ENCODE data around the gene PLA2G6. TPM values are rescaled to one million over a fixed set of nuclear protein-coding genes. Genes with fewer than 3 reads are reported as not detected.
"Not testable (repeated sequence)": the region's sequence is repeated elsewhere in the genome, so short reads cannot be mapped to it uniquely, and the experiment has no call there.

Gene PLA2G6
- total RNA-seq, 1 donor = 19.7 TPM

DNA sequence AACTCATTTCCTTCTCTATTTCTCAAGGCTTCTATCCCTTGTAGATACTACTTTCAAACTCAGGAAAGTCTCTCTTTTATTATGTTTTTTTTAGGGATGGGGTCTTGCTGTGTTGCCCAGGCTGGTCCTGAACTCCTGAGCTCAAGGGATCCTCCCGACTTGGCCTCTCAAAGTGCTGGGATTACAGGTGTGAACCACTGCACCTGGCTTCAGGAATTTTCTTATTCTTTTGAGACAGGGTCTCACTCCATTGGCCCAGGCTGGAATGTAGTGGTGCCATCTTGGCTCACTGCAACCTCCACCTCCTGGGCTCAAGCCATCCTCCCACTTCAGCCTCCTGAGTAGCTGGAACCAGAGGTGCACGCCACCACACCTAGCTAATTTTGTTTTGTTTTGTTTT, 102.4 kb downstream of the PLA2G6 start:
- Histone ChIP-seq H3K27me3 (ENCODE audit: insufficient read depth, low read length) (peaks cover 27% of the 10 kb centered on the region), H3K4me1 (ENCODE audit: insufficient read depth, low read length) (peaks cover 11% of the 10 kb centered on the region)
- not testable (repeated sequence) for H3K9me3 ChIP-seq (ENCODE audit: low read depth, low read length); H3K4me3 ChIP-seq (ENCODE audit: low read length)

DNA sequence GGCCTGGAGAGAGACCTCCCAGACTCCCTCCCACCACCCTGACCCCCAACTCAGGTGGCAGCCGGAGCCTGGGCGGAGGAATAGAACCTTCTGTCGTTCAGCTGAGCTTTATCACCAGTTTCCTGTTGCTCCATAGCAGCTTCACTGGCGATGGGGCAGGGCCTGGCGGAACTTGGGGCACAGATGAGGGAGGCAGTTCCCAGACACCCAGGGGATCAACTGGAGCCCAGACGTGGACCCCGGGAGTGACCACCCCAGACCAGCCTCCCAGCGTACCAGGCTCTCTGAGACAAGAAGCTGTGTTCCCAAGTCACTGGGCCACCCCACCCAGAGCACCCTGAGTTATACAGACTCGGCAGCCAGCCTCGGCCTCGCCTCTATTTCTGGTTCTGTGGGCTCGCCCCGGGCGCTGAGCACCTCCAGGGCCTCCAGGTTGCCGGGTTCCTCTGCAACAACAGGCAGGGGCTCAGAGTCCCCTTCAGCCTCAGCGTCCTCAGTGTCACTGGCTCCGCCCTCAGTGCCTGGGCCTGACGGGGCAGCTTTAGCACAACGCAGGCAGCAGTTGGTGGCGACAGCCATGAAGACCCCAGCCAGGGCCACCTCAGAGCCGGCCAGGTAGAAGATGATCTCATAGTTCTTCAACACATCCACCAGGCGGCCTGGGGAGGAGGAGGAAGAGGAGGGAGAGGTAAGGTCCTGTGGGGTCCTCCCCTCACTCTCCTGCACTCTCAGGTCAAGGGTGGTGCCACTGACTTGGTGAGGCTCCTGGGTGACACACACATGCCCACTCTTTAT, 103.4 kb downstream of the PLA2G6 start:
- Histone ChIP-seq H3K4me3 (ENCODE audit: low read length) (no peak overlapping the region), H3K9me3 (ENCODE audit: low read depth, low read length) (no peaks in the 10 kb centered on the region), H3K4me1 (ENCODE audit: insufficient read depth, low read length) (peaks cover 11% of the 10 kb centered on the region), H3K27me3 (ENCODE audit: insufficient read depth, low read length) (peaks cover 26% of the 10 kb centered on the region)

DNA sequence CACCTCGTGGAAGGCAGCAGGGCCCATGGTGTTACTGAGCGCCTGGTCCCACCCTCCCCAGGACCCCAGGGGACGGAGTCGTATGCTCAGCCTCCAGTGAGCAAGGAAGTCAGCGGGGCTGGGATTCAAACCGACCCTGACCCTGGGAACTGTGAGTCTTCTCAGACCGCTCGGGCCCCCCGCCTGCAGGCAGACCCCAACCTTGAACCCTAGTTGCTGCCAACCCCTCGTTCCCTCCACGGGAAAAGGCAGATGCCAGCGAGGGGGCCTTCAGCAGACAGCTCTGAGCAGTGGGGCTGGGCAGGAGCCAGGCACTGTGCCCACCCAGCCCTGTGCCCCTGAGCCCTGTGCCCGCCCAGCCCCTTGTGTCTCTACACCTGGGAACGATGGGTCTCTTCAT, 104.0 kb downstream of the PLA2G6 start:
- H3K27me3 ChIP-seq (ENCODE audit: insufficient read depth, low read length) = peaks cover 21% of the 10 kb centered on the region
- no peak overlapping the region for H3K4me3 ChIP-seq (ENCODE audit: low read length)
- peaks cover 11% of the 10 kb centered on the region for H3K4me1 ChIP-seq (ENCODE audit: insufficient read depth, low read length)
- H3K9me3 ChIP-seq (ENCODE audit: low read depth, low read length) = no peaks in the 10 kb centered on the region

DNA sequence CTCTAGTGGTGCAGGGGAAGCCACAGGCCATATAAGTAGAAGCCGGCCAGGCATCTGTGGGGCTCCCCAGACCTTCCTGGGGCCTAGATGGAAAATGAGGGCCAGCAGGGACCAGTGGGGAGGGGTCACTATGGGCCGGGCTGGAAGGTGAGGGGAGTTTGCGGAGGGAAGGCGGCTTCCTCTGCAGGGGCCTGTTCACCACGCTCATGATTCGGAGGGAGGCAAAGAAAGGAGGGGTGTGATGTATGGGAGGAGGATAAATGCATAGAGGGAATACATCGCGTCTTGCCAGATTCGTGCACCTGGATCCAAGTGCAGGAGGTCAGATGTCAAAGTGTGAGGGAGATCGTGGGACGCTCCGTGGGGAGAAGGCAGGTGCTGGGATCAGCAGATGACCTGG, 104.5 kb downstream of the PLA2G6 start:
- H3K9me3 ChIP-seq (ENCODE audit: low read depth, low read length) = no peaks in the 10 kb centered on the region
- H3K4me3 ChIP-seq (ENCODE audit: low read length) = no peak overlapping the region
- peaks cover 8% of the 10 kb centered on the region for H3K4me1 ChIP-seq (ENCODE audit: insufficient read depth, low read length)
- H3K27me3 ChIP-seq (ENCODE audit: insufficient read depth, low read length) = peaks cover 17% of the 10 kb centered on the region

DNA sequence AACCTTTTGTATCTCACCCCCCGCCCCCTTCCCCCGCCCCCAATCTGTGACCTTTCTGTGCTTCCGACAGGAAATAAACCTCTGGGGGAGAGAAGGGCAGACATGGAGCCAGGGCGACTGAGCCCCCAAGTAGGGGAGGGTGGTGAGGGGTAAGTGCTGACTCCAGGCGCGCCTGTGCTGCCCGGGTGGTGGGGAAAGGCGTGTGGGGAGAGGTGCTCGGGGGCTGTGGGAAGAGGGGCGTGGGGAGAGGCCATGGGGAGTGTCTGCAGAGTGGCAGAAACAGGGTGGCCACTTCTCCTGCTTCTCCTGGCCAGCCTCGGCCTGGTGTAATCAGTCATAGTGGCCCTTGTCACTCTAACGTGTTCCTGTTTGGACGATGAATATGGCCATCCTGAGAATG, 105.7 kb downstream of the PLA2G6 start:
- peaks cover 8% of the 10 kb centered on the region for H3K27me3 ChIP-seq (ENCODE audit: insufficient read depth, low read length)
- no peaks in the 10 kb centered on the region for H3K4me1 ChIP-seq (ENCODE audit: insufficient read depth, low read length)
- H3K4me3 ChIP-seq (ENCODE audit: low read length) = no peak overlapping the region
- no peaks in the 10 kb centered on the region for H3K9me3 ChIP-seq (ENCODE audit: low read depth, low read length)

DNA sequence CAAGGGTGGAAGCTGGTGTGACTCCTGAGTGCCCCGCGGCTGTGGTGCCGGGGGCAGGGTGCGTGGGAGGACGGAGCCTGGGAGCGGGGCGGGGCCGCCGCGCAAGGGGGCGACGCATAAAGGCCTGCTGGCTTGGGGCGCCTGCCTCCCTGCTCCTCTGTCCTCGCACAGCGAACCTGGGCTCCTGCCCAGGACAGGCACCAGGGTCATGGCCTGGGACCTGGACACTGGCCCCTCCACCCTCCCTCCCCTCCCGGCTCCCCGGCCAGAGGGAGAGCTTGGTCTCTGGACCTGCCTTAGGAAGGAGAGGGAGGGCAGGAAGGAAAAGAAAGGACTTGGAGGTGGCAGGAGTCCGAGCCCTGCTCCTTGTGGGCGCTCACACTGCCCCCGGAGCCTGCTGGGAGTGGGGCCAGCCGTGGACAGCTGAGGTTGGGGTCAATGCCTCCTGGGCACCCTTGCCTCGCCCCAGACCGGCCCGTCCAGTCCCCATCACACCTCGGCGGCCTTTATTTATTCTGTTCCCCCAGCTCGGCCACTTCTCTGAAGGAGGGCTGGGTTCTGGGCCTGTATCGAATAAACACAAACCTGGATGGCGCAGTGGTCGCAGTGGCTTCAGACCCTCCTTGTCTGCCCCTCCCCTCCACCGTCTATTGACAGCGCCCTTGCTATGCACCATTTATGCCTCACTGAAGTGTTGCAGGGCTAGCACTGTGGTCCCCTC, 106.4 kb downstream of the PLA2G6 start:
- H3K4me3 ChIP-seq (ENCODE audit: low read length) = no peak overlapping the region

DNA sequence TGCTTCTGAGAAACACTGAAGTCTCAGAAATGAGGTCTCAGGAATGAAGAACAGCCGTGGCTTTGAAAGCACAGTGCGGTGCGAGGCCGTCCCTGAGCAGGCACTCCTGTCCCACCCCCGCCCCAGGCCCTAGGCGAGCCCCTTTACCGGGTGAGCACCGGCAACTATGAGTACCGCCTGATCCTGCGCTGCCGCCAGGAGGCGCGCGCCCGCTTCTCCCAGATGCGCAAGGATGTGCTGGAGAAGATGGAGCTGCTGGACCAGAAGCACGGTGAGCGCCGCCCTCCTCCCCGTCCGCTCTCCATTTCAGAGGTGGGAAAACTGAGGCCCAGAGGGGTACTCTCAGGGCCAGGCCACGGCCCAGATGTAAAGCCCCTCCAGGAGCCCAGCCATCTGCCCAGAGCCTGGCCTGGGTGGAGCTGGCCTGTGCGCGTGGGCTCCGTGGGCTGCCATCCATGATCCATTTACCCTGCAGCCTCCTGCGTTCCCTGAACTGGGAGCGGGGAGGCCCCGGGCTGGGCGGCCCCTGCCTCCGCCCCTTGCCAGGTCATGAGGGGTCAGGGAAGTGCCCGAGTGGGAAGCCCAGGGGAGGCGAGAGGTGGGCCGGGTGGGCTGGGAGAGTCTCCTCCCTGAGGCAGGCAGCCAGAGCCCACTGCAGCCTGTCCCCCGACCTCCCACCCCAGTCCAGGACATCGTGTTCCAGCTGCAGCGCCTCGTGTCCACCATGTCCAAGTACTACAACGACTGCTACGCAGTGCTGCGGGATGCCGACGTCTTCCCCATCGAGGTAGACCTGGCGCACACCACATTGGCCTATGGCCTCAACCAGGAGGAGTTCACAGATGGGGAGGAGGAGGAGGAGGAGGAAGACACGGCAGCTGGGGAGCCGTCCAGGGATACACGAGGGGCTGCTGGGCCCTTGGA, 107.2 kb downstream of the PLA2G6 start:
- no peaks in the 10 kb centered on the region for H3K27me3 ChIP-seq (ENCODE audit: insufficient read depth, low read length)
- no peak overlapping the region for H3K4me3 ChIP-seq (ENCODE audit: low read length)
- no peaks in the 10 kb centered on the region for H3K9me3 ChIP-seq (ENCODE audit: low read depth, low read length)
- H3K4me1 ChIP-seq (ENCODE audit: insufficient read depth, low read length) = no peaks in the 10 kb centered on the region

More for the DNA sequence above, 106.4 kb downstream of the PLA2G6 start:
- no peaks in the 10 kb centered on the region for H3K4me1 ChIP-seq (ENCODE audit: insufficient read depth, low read length)
- no peaks in the 10 kb centered on the region for H3K9me3 ChIP-seq (ENCODE audit: low read depth, low read length)
- peaks cover 2% of the 10 kb centered on the region for H3K27me3 ChIP-seq (ENCODE audit: insufficient read depth, low read length)

DNA sequence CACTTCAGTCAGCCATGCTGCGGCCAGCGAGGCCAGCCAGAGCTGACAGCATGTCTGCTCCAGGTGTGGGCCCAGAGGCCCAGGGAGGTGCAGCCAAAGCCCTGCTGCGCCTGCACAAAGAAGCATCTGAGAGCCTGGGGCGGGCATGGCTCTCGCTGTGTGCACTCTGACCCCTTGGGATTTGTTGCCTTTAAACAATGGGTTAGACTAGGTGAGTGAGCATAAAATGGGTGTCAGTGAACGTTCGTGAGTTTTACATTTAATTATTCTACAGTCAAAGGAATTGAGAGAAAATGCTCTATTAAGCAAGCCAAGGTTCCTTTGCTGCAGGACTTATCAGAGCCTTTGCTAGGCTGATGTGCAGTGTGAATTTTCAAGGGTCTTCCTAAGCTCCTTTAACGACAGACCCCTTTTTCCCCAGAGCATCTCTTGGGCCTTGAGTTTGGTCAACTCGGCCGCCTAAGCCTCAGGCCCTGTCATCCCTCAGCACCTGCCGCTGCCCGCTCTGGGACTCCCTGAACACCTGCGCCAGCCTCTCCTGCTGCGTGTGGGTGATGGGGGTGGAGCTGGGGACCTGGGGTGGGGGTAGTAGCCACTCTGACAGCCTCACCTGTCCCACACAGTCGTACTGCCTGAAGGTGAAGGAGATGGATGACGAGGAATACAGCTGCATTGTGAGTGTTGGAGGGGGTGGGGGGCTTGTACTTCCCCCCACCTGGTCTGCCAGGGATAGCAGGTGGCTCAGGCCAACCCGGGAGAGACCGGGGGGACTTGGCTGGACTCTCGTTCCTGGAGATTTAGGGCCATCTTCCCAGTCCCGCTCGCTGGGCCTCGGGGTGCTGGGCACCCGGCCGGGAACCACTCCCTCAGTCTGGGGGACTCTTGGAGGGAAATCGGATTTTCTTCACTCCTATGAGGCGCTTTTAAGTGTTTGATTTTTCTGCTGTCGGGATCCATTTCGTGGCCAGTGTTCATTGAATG, 108.2 kb downstream of the PLA2G6 start:
- no peak overlapping the region for H3K4me3 ChIP-seq (ENCODE audit: low read length)

DNA sequence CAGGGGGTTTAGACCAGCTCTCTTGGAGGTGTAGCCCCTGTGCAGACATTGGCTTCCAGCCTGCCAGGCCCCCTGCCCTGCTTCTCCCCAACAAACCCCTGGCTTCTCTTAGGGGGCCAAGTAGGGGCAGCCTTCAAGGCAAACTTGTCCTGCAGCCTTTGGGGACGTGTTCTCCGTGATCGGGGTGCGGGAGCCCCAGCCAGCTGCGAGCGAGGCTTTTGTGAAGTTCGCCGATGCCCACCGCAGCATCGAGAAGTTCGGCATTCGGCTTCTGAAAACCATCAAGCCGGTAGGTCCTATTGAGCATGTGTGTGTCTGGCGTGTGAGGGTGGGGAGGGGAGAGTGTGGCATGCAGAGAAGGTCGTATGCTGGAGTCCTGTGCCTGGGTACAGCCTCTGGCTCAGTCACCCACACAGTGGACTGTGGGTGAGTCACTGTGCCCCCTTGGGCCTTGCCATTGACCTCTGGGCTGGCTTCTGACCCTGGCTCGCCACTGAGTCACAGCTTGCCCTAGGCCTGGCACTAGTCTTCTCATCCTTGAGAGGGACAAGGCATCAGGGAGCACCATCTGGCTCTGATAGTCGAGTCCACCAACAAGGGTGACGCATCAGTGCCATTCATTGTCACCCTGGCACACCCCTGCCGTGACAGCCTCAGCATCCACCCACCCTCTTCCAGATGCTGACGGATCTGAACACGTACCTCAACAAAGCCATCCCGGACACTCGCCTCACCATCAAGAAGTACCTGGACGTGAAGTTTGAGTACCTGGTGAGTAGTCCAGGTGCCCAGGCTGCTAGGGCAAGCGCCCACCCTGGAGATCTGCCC, 109.1 kb downstream of the PLA2G6 start:
- no peaks in the 10 kb centered on the region for H3K4me1 ChIP-seq (ENCODE audit: insufficient read depth, low read length)
- no peaks in the 10 kb centered on the region for H3K9me3 ChIP-seq (ENCODE audit: low read depth, low read length)
- H3K4me3 ChIP-seq (ENCODE audit: low read length) = no peak overlapping the region
- H3K27me3 ChIP-seq (ENCODE audit: insufficient read depth, low read length) = no peaks in the 10 kb centered on the region

More for the DNA sequence above, 108.2 kb downstream of the PLA2G6 start:
- Histone ChIP-seq H3K9me3 (ENCODE audit: low read depth, low read length) (no peaks in the 10 kb centered on the region), H3K4me1 (ENCODE audit: insufficient read depth, low read length) (no peaks in the 10 kb centered on the region), H3K27me3 (ENCODE audit: insufficient read depth, low read length) (no peaks in the 10 kb centered on the region)

DNA sequence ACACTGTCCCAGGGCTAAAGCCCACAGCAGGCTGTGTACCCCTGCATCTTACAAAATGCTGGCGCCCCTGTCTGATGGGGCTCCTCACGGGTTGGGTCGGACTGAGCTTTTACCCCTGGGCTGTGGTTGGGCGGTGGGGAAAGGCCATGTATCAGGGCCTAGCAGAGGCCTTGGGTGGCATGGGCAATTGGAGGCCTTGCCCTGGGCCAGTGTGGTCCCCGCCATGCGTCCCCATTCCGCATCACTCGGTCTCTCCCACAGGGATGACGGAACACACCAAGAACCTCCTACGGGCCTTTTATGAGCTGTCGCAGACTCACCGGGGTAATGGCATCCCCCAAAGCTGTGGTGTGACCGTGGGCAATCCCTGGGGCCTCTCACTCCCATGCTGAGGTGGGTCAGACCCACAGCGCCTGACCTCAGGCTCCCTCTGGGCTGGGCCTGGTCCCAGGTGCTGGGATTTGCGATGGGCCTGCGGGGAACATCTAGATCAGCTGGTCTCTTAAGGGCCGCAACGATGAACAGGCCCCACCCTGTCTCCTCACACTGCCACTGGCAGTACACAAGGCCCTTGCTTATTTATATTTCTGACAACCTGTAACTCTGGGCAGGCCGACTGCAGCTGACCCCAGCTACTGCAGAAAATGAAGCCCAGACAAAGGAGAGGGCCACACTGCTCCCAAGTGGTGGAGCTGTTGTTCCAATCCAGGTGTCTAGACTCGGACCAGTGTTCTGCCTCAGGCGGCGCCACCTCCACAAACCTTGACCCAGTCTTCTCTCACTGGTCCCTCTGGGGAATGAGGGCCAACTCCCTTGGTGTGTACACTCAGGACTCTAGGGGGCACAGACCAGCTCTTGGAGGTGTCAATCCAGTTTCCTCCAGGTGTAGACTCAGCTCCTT, 110.0 kb downstream of the PLA2G6 start:
- H3K27me3 ChIP-seq (ENCODE audit: insufficient read depth, low read length) = no peaks in the 10 kb centered on the region

DNA sequence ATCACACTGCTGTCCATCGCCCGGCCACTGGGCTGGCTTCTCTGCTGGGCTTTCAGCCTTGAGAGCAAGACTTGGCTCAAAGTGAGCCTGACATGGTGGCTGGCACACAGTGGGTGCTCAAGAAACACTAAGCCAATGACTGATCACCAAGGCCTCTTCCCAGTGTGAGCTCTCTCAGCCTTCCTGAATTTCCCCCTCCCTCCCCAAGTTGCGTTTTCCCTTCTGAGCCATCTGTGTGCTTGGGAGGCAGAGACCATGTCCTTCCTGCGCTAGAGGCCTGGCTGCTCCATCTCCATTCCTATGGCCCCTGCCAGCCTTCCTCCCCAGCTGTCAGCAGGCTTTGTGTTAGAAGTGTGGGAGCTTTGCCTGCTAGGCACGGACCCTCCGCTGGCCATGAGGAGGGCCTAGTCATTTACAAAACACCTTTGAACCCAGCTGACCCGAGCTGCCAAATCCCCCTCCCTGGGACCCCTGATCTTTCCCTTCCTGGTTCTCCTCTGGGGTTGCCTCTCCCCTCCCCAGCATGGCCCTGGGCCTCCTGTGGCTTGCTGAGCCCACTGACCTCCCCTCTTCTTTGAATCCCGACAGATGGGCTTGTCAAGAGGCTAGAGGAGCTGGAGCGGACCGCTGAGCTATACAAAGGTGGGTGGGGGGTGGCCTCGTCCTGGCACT, 111.2 kb downstream of the PLA2G6 start:
- no peaks in the 10 kb centered on the region for H3K9me3 ChIP-seq (ENCODE audit: low read depth, low read length)
- no peaks in the 10 kb centered on the region for H3K4me1 ChIP-seq (ENCODE audit: insufficient read depth, low read length)
- no peak overlapping the region for H3K4me3 ChIP-seq (ENCODE audit: low read length)
- H3K27me3 ChIP-seq (ENCODE audit: insufficient read depth, low read length) = no peaks in the 10 kb centered on the region

More for the DNA sequence above, 110.0 kb downstream of the PLA2G6 start:
- no peak overlapping the region for H3K4me3 ChIP-seq (ENCODE audit: low read length)
- H3K9me3 ChIP-seq (ENCODE audit: low read depth, low read length) = no peaks in the 10 kb centered on the region
- H3K4me1 ChIP-seq (ENCODE audit: insufficient read depth, low read length) = no peaks in the 10 kb centered on the region
